K562 (cell line): Measurements from ENCODE around the gene RSAD1. TPM values are rescaled to one million over a fixed set of nuclear protein-coding genes. Genes with fewer than 3 reads are reported as not detected.
A peak's percentile ranks its signal among the peaks of the same experiment; 100 is the strongest.

Experiments
- ASH1L ChIP-seq: fragments of 450-650 bp; IDR thresholded peaks from 2 replicates; pipeline ENCODE4 v1.6.1; 2018; ENCODE audit warnings: borderline replicate concordance, mild to moderate bottlenecking, low read depth; ENCODE audit not compliant: partially characterized antibody
- BCOR ChIP-seq: fragments of 450-650 bp; IDR thresholded peaks from 2 replicates; pipeline ENCODE4 v1.6.1; 2016
- BHLHE40 ChIP-seq: IDR thresholded peaks from 2 replicates; pipeline ENCODE4 v1.6.1; 2011; ENCODE audit warnings: low read length, improper control_type of control experiment
- BRD9 ChIP-seq: fragments of 450-650 bp; IDR thresholded peaks from 2 replicates; pipeline ENCODE4 v1.6.1; 2018; ENCODE audit warnings: low read depth; ENCODE audit not compliant: partially characterized antibody
- BRF2 ChIP-seq: IDR thresholded peaks from 3 replicates; pipeline ENCODE4 v1.6.1; 2011; ENCODE audit warnings: borderline replicate concordance, mild to moderate bottlenecking; ENCODE audit not compliant: insufficient read length, insufficient read depth
- CHD2 ChIP-seq: IDR thresholded peaks from 2 replicates; pipeline ENCODE4 v1.6.1; 2011; ENCODE audit warnings: low read depth, low read length
- COPS2 ChIP-seq: fragments of 450-650 bp; conservative IDR thresholded peaks from 2 replicates; pipeline ENCODE4 v1.6.1; 2016; ENCODE audit warnings: mild to moderate bottlenecking, moderate library complexity
- CTBP1 ChIP-seq: fragments of 450-650 bp; IDR thresholded peaks from 2 replicates; pipeline ENCODE4 v1.6.1; 2016; ENCODE audit warnings: borderline replicate concordance
- DPF2 ChIP-seq: fragments of 450-650 bp; IDR thresholded peaks from 2 replicates; pipeline ENCODE4 v1.6.1; 2016
- ELF4 ChIP-seq: fragments of 450-650 bp; formaldehyde crosslinking; IDR thresholded peaks from 2 replicates; pipeline ENCODE4 v1.4.0; 2022; ENCODE audit warnings: missing genetic modification characterization
- ESRRA ChIP-seq: fragments of 450-650 bp; IDR thresholded peaks from 2 replicates; pipeline ENCODE4 v1.6.1; 2014; ENCODE audit warnings: low read depth, mild to moderate bottlenecking, moderate library complexity, borderline replicate concordance
- FOXA3 ChIP-seq, 2 experiments: fragments of 450-650 bp in 1 of 2; sonication (generic) in 1 of 2; formaldehyde crosslinking; IDR thresholded peaks in 1 of 2; conservative IDR thresholded peaks in 1 of 2; 2 replicates each; pipeline versions ENCODE4 v1.4.0 to v1.8.0; 2020 to 2022; ENCODE audit warnings: mild to moderate bottlenecking in 2 of 2, missing genetic modification reagents in 1 of 2
- HDAC3 ChIP-seq: fragments of 450-650 bp; IDR thresholded peaks from 2 replicates; pipeline ENCODE4 v1.6.1; 2018; ENCODE audit warnings: borderline replicate concordance, mild to moderate bottlenecking, moderate library complexity; ENCODE audit not compliant: partially characterized antibody
- HNRNPL ChIP-seq: fragments of 200-400 bp; formaldehyde crosslinking; IDR thresholded peaks from 2 replicates; pipeline ENCODE4 v1.6.1; 2017; ENCODE audit warnings: low read depth, mild to moderate bottlenecking, low read length
- KLF13 ChIP-seq: fragments of 450-650 bp; IDR thresholded peaks from 2 replicates; pipeline ENCODE4 v1.6.1; 2016; ENCODE audit warnings: missing genetic modification characterization, low read depth, mild to moderate bottlenecking, missing compliant biosample characterization, moderate library complexity, borderline replicate concordance
- LEF1 ChIP-seq: fragments of 450-650 bp; IDR thresholded peaks from 2 replicates; pipeline ENCODE4 v1.6.1; 2016; ENCODE audit warnings: mild to moderate bottlenecking
- MTA2 ChIP-seq: fragments of 450-650 bp; IDR thresholded peaks from 2 replicates; pipeline ENCODE4 v1.6.1; 2016; ENCODE audit warnings: low read depth
- PCBP2 ChIP-seq: fragments of 200-400 bp; formaldehyde crosslinking; IDR thresholded peaks from 2 replicates; pipeline ENCODE4 v1.6.1; 2018; ENCODE audit warnings: low read length, low read depth, mild to moderate bottlenecking, moderate library complexity; ENCODE audit not compliant: poor library complexity, severe bottlenecking
- POLR2AphosphoS2 ChIP-seq: IDR thresholded peaks from 2 replicates; pipeline ENCODE4 v1.6.1; 2012; ENCODE audit warnings: low read length, improper control_type of control experiment
- RBBP5 ChIP-seq: fragments of 200-600 bp; sonication (generic); IDR thresholded peaks from 2 replicates; pipeline ENCODE4 v1.6.1; 2012; ENCODE audit warnings: borderline replicate concordance, mild to moderate bottlenecking, low read length, control low read depth, inconsistent platforms; ENCODE audit not compliant: insufficient read depth, poor library complexity, severe bottlenecking
- SFPQ ChIP-seq: fragments of 200-400 bp; formaldehyde crosslinking; IDR thresholded peaks from 2 replicates; pipeline ENCODE4 v1.6.1; 2017; ENCODE audit warnings: mild to moderate bottlenecking, low read depth, low read length, moderate library complexity
- SMARCA5 ChIP-seq: fragments of 450-650 bp; IDR thresholded peaks from 2 replicates; pipeline ENCODE4 v1.6.1; 2016
- SNRNP70 ChIP-seq: fragments of 200-400 bp; formaldehyde crosslinking; optimal IDR thresholded peaks from 2 replicates; pipeline ENCODE3; 2017; ENCODE audit warnings: low read depth, low read length
- TFAM ChIP-seq: fragments of 250-450 bp; sonication (Bioruptor Pico); conservative IDR thresholded peaks from 2 replicates; pipeline ENCODE4 v1.5.0; 2021; ENCODE audit warnings: mild to moderate bottlenecking, moderate library complexity
- U2AF1 ChIP-seq: fragments of 200-400 bp; formaldehyde crosslinking; optimal IDR thresholded peaks from 2 replicates; pipeline ENCODE3; 2017; ENCODE audit warnings: mild to moderate bottlenecking, low read depth, low read length, moderate library complexity
- ZC3H8 ChIP-seq: fragments of 450-650 bp; IDR thresholded peaks from 2 replicates; pipeline ENCODE4 v1.6.1; 2017
- ZNF24 ChIP-seq: fragments of 450-650 bp; IDR thresholded peaks from 2 replicates; pipeline ENCODE4 v1.6.1; 2016
- ZNF274 ChIP-seq: IDR thresholded peaks from 2 replicates; pipeline ENCODE4 v1.6.1; 2011; ENCODE audit warnings: low read depth, mild to moderate bottlenecking, low read length, moderate library complexity, borderline replicate concordance
- ZZZ3 ChIP-seq: fragments of 450-650 bp; IDR thresholded peaks from 2 replicates; pipeline ENCODE4 v1.6.1; 2016; ENCODE audit warnings: antibody characterized with exemption, mild to moderate bottlenecking, moderate library complexity
- polyA plus RNA-seq, 8 experiments: library from polyadenylated mRNA; depleted of rRNA in 4 of 8; stranded (reverse) in 5 of 8; unstranded in 3 of 8; fragments of >200 nt; fragmentation: Nextera tagmentation in 2 of 8; fragmentation: Illumina TruSeq in 1 of 8; extraction: Ambion mirVana in 2 of 8; extraction: Trizol in 1 of 8; gene quantifications; 2 replicates each; pipeline versions ENCODE4 v1.2.1 to v1.2.3, GENCODE V29; 2011 to 2014; ENCODE audit warnings: inconsistent platforms in 1 of 8, missing spikeins in 1 of 8
- total RNA-seq, 7 experiments: library from RNA; depleted of rRNA in 6 of 7; stranded (reverse); fragments of >200 nt in 6 of 7; fragmentation: Illumina TruSeq in 2 of 7; extraction: Trizol in 2 of 7; gene quantifications; 2 replicates each; pipeline versions ENCODE4 v1.2.1 to v1.2.3, GENCODE V29; 2011 to 2021; ENCODE audit warnings: low replicate concordance in 1 of 7

The RSAD1 gene
- total and polyA plus RNA-seq, 9 of the 15 experiments (the other 6 are each of a cell fraction or from before 2014, with no cell fraction given), result 4.5 to 42.5 (median 26.8) TPM

- TF ChIP-seq TFAM (no peak), ZNF24 (no peak), SNRNP70 (no peak), BHLHE40 (peak; percentile 93), ZZZ3 (no peak), MTA2 (no peak), ZC3H8 (no peak), KLF13 (no peak), PCBP2 (no peak), CTBP1 (no peak; the same call in 1 of the 2 replicates), POLR2AphosphoS2 (no peak), ZNF274 (no peak), U2AF1 (no peak), LEF1 (no peak), SFPQ (no peak), DPF2 (no peak; the same call in 1 of the 2 replicates), HDAC3 (no peak), ELF4 (no peak), BCOR (no peak), HNRNPL (no peak), CHD2 (no peak), SMARCA5 (no peak), BRD9 (no peak), RBBP5 (no peak), BRF2 (no peak), ESRRA (peak; percentile 78; the same call in 1 of the 2 replicates), FOXA3 (CRISPR knock-in tag; conservative IDR thresholded peaks at IDR 0.05 in 1 of 2, IDR thresholded peaks at IDR 0.05 in 1 of 2) (no peak), COPS2 (no peak), ASH1L (no peak)
Observed at GRCh38 chr17:50482516-50482915, 3.9 kb downstream of the RSAD1 start (continued).
